ENCODE measurements around the gene PDGFB. TPM values are rescaled to one million over a fixed set of nuclear protein-coding genes. Genes with fewer than 3 reads are reported as not detected.

Gene PDGFB
- total RNA-seq, 2 donors from 2014 or later: 5.9 to 10.4 TPM

GRCh38 chr22:39205344-39206021 is 39.3 kb downstream of the PDGFB start:
- TF ChIP-seq CTCF (conservative IDR thresholded peaks at IDR 0.05): no peak
- H3K9me3 ChIP-seq (ENCODE audit: control insufficient read depth, low read length): no peaks in the 10 kb centered on the region
- H3K36me3 Mint-ChIP-seq (ENCODE audit: low read depth): no peaks in the 10 kb centered on the region
- no peak overlapping the region for H3K9ac ChIP-seq (ENCODE audit: extremely low read depth, low read length, poor library complexity, severe bottlenecking)
- H3K4me3 Mint-ChIP-seq: no peak overlapping the region
- 90 to 100% methylated on average over 1 to 7 of the region's 8 CpGs for WGBS, 2 experiments (ENCODE audit: insufficient coverage in 1 of 2, insufficient read length in 1 of 2)
- peaks cover 2% of the 10 kb centered on the region for H3K9me3 Mint-ChIP-seq
- H3K27me3 Mint-ChIP-seq (ENCODE audit: insufficient read depth): no peaks in the 10 kb centered on the region
- H3K4me1 ChIP-seq (ENCODE audit: control insufficient read depth, insufficient read depth, low read length): no peaks in the 10 kb centered on the region
- peak; percentile 73 for DNase-seq
- H3K27ac ChIP-seq (ENCODE audit: low read depth, low read length): no peak overlapping the region
- H3K27me3 ChIP-seq (ENCODE audit: control insufficient read depth, insufficient read depth, low read length, poor library complexity, severe bottlenecking): no peaks in the 10 kb centered on the region
- H3K27ac Mint-ChIP-seq: no peak overlapping the region
- H3K36me3 ChIP-seq (ENCODE audit: control insufficient read depth, insufficient read depth, low read length): no peaks in the 10 kb centered on the region
- no peak overlapping the region for H3K4me3 ChIP-seq (ENCODE audit: low read length)
- H3K4me1 Mint-ChIP-seq: peaks cover 4% of the 10 kb centered on the region

GRCh38 chr22:39204216-39204615 is 40.6 kb downstream of the PDGFB start:
- Histone ChIP-seq H3K9ac (ENCODE audit: extremely low read depth, low read length, poor library complexity, severe bottlenecking) (no peak overlapping the region), H3K4me1 (ENCODE audit: control insufficient read depth, insufficient read depth, low read length) (no peaks in the 10 kb centered on the region), H3K36me3 (ENCODE audit: control insufficient read depth, insufficient read depth, low read length) (no peaks in the 10 kb centered on the region), H3K4me3 (ENCODE audit: low read length) (no peak overlapping the region), H3K27me3 (ENCODE audit: control insufficient read depth, insufficient read depth, low read length, poor library complexity, severe bottlenecking) (no peaks in the 10 kb centered on the region), H3K9me3 (ENCODE audit: control insufficient read depth, low read length) (peaks cover 1% of the 10 kb centered on the region), H3K27ac (ENCODE audit: low read depth, low read length) (no peak overlapping the region)
- no peak for TF ChIP-seq CTCF (conservative IDR thresholded peaks at IDR 0.05)
- no peak overlapping the region for H3K27ac Mint-ChIP-seq
- no peaks in the 10 kb centered on the region for H3K36me3 Mint-ChIP-seq (ENCODE audit: low read depth)
- 90 to 94% methylated on average over 5 to 8 of the region's 8 CpGs for WGBS, 2 experiments (ENCODE audit: insufficient coverage in 1 of 2, insufficient read length in 1 of 2)
- DNase-seq: peak; percentile 38
- H3K4me1 Mint-ChIP-seq: peaks cover 4% of the 10 kb centered on the region
- no peak overlapping the region for H3K4me3 Mint-ChIP-seq
- H3K9me3 Mint-ChIP-seq: peaks cover 8% of the 10 kb centered on the region
- H3K27me3 Mint-ChIP-seq (ENCODE audit: insufficient read depth): peaks cover 1% of the 10 kb centered on the region

- H3K4me3 Mint-ChIP-seq: no peak overlapping the region
- H3K27me3 ChIP-seq (ENCODE audit: control insufficient read depth, insufficient read depth, low read length, poor library complexity, severe bottlenecking): no peaks in the 10 kb centered on the region
- peaks cover 1% of the 10 kb centered on the region for H3K27me3 Mint-ChIP-seq (ENCODE audit: insufficient read depth)
- no peaks in the 10 kb centered on the region for H3K4me1 Mint-ChIP-seq
- DNase-seq: peak; percentile 10
- peaks cover 2% of the 10 kb centered on the region for H3K36me3 Mint-ChIP-seq (ENCODE audit: low read depth)
- H3K9ac ChIP-seq (ENCODE audit: extremely low read depth, low read length, poor library complexity, severe bottlenecking): no peak overlapping the region
- H3K9me3 Mint-ChIP-seq: peaks cover 15% of the 10 kb centered on the region
- WGBS, 2 experiments (ENCODE audit: insufficient coverage in 1 of 2, insufficient read length in 1 of 2): 96% methylated on average over 4 of the region's 5 CpGs; no CpG with 5 or more reads in 1 of the 2 experiments
- H3K36me3 ChIP-seq (ENCODE audit: control insufficient read depth, insufficient read depth, low read length): no peaks in the 10 kb centered on the region
- H3K9me3 ChIP-seq (ENCODE audit: control insufficient read depth, low read length): peaks cover 9% of the 10 kb centered on the region
- H3K27ac Mint-ChIP-seq: no peak overlapping the region
- no peak overlapping the region for H3K4me3 ChIP-seq (ENCODE audit: low read length)
- TF ChIP-seq CTCF (conservative IDR thresholded peaks at IDR 0.05): no peak
- no peak overlapping the region for H3K27ac ChIP-seq (ENCODE audit: low read depth, low read length)
- no peaks in the 10 kb centered on the region for H3K4me1 ChIP-seq (ENCODE audit: control insufficient read depth, insufficient read depth, low read length)
Observed at GRCh38 chr22:39197578-39197977, 47.2 kb downstream of the PDGFB start.
